Hematopoietic multipotent progenitor cell treated with erythropoietin and hydrocortisone succinate and interleukin-3 and kit ligand, for 17 days (in vitro differentiated cells): Measurements from ENCODE around the gene TSKU.
A peak's percentile ranks its signal among the peaks of the same experiment; 100 is the strongest.
"Not testable (repeated sequence)": the region's sequence is repeated elsewhere in the genome, so short reads cannot be mapped to it uniquely, and the experiment has no call there.

Source experiments
- DNase-seq: peaks from one replicate; pipeline ENCODE4 v3.0.0-alpha.2; 2015; ENCODE audit warnings: low spot score

The TSKU gene

DNA sequence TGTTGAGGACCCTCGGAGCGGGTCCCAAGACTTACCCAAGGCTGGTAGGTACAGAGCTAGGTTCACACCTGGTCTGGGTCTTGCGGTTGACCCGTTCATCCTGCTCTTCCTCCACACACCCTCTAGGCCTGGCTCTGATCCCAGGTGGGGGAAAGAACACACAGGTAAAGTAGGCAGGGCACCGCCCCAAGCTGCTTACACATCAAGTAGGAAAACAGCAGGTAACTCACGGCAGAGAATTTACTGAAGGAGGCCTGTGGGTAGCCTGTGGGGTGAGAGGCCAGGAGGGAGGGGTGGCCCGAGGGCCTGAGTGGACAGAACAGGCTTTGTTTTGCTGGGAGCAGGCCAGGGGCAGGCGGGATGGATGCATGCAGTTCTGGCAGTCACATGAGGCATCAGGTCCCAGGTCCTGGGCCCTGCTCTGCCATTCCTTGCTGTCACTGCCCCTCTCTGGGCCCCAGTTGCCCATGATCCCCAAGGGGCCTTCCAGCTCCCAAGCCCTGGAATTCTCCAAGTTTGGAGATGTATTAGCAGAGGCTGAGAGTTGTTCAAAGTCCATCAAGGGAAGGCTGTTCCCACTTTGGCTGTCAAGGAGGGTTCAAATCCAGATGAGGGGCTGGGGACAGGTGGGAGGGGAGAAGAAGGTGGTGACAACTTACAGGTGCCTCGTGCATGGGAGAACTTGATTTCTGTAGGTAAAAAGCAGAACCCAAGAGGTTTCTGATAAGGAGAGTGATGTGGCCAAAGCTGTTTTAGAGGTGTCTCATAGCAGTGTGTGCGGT lies 5.7 kb downstream of the TSKU start:
- no peak for DNase-seq

DNA sequence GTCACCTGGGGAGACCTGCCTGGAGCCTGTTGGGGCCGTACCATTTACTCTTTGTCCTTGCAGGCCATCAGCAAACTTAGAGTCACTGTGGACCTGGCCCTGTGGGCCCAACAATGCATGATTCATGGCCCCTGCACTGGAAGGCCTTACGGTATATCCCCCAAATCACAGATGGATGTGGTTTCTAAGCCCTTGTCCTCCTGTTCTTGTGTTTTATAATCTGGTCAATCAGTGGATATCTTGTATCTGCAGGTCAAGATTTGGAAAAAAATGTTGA lies 6.2 kb downstream of the TSKU start:
- DNase-seq, result no peak

DNA sequence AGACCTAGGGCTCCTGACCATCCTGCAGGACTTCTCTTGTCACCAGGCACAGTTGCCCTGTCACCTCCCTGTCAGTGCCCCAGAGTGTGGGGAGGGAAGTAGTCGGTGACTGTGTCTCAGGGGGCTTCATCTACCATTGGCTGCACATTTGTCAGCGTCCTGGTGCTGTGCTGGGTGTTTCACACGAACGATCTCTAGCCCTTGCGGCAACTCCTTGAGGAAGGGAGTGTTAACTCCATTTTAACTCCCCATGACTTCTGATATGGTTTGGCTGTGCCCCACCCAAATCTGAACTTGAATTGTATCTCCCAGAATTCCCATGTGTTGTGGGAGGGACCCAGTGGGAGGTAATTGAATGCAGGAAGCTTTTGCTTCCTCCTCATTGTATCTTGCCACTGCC lies 7.1 kb downstream of the TSKU start:
- DNase-seq, result no peak

DNA sequence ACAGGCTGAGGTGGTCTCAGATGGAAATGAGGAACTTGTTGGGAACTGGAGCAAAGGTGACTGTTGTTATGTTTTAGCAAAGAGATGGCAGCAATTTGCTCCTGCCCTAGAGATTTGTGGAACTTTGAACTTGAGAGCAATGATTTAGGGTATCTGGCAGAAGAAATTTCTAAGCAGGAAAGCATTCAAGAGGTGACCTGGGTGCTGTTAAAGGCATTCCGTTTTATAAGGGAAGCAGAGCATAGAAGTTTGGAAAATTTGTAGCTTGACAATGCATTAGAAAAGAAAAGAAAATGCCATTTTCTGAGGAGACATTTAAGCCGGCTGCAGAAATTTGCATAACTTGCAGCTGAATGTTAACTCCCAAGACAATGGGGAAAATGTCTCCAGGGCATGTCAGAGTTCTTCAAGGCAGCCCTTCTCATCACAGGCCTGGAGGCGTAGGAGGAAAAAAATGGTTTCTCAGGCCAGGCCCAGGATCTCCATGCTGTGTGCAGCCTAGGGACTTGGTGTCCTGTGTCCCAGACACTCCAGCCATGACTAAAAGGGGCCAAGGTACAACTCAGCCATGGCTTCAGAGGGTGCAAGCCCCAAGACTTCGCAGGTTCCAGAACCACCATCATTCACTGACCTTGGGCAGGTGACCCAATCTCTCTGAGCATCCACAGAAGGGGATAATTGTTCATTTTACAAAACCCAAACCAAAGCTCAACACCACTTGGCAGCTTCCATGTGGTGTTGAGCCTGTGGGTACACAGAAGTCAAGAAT lies 8.0 kb downstream of the TSKU start:
- DNase-seq, result not testable (repeated sequence)

DNA sequence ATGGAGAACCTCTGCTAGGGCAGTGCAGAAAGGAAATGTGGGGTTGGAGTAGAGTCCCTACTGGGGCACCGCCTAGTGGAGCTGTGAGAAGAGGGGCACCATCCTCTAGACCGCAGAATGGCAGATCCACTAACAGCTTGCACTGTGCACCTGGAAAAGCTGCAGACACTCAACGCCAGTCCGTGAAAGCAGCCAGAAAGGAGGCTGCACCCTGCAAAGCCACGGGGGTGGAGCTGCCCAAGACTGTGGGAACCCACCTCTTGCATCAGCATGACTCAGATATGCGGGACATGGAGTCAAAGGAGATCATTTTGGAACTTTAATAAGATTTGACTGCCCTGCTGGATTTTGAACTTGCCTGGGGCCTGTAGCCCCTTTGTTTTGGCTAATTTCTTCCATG lies 8.7 kb downstream of the TSKU start:
- DNase-seq, result peak; percentile 71

DNA sequence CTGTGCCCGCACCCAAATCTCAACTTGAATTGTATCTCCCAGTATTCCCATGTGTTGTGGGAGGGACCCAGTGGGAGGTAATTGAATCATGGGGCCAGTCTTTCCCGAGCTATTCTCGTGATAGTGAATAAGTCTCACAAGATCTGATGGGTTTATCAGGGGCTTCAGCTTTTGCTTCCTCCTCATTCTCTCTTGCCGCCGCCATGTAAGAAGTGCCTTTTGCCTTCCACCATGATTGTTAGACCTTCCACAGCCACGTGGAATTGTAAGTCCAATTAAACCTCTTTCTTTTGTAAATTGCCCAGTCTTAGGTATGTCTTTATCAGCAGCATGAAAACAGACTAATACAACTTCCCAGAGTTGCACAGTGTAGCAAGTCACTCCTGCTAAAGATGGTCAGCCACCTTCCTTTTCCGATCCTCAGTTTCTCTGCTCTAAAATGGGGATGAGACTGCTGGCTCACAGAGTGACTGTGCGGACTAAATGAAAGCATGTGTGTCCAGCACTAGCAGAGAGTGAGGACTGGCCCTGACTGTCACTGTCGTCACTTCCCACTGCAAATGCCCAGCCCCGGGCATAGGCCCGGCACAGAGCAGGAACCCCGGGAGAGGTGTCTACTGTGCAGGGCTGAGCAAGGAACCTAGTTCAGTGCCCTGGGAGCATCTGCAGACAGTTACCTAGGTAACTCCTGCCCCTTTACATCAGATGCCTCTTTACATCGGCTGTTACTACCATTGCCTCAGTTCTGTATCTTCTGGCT lies 9.5 kb downstream of the TSKU start:
- no peak for DNase-seq

DNA sequence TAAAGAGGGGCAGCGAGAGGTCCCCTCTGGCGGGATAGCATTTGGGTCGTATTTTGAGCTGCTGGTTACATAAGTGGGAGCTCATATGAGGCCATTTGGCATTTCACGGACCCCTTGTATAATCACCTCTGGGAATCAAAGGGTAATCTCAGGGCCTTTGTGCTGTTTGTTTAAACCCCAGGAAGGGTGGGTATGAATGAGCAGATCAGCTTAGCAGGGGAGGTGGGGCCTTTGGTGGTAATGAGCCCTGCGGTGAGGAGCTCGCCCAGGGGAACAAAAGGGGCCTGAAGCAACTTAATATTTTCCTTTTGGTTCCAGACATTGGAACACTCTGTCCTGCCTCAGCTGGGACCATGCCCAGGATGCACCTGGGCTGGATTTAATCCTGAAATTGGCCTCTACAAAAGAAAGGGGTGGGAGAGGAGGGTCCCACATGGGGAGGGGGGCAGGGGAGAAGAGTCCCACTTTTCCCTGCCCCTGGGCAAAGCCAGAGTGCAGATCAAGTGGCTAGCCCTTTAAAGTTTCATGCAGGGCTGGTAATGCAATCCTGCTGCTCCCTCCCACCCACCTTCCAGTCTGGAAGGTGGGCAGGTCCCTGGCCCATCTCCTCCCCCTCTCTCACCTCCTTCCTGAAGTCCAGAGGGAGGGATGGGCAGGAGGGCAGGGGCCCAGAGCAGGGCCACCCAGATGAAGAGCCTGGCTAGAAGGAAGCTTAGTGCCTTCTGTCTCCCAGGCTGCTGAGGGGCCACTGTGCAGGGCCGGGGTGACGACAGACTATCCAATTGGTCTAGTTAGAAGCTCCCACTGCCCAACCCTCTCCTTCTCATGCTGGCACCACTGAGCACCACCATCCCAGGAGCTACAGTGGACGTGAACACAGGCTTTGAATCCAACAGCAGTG lies 10.5 kb downstream of the TSKU start:
- no peak for DNase-seq

DNA sequence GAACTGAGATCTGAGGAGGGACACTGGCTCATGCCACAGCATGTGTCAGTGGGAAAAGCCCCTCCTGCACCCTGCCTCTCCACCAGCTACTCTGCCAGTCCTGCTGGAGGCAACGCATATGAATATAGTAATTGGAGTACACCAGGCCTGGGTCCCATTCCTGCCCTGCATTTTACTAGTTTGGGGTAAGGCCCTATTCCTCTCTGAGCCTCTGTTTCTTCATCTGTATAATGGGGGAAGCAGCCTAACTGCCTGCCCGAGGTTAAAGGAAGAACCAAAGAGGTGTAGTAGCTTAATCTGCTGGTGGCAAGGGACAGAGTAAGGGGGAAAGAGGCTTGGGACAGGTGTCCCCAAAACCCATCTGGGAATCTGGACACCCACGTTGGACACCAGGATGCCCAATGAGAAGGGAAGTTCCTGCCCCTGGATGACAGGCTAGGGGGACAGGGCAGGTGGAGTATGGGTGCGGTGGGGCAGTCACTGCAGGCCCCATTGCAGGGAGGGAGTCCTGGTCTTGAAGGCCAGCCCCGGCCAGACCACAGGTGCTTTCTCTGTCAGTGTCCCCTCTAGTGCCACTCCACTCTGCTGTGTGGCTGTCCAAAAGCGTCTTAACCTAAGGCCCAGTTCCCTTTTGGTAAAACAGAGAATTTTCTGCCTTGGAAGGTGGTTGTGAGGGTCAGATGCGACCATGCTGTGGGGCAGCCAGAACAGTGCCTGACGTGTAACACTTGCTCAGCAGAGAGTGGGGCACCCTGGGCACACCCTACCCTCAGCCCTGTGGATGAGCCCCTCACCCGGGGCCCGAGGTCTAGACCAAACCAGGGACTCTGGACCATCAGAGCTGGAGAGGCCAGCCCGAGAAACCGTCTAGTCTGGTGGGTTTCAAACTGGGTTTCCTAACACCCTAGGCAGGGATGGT lies 11.5 kb downstream of the TSKU start:
- no peak for DNase-seq

DNA sequence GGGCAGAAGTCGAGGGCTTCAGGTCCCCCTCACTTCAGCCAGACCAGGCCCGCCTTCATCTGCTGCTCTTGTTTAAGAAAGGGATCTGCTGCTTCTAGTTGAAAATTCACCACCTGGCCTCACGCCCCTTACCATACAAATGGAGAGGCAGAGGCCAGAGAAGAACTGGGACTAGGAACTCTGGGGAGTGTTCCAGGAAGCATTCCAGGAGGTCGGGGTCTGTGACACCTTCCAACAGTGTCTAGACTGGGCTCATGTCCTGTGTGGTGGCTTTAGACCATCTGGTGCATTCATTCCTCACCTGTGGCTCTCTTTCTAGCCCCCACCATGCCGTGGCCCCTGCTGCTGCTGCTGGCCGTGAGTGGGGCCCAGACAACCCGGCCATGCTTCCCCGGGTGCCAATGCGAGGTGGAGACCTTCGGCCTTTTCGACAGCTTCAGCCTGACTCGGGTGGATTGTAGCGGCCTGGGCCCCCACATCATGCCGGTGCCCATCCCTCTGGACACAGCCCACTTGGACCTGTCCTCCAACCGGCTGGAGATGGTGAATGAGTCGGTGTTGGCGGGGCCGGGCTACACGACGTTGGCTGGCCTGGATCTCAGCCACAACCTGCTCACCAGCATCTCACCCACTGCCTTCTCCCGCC lies 12.3 kb downstream of the TSKU start:
- DNase-seq, result no peak

DNA sequence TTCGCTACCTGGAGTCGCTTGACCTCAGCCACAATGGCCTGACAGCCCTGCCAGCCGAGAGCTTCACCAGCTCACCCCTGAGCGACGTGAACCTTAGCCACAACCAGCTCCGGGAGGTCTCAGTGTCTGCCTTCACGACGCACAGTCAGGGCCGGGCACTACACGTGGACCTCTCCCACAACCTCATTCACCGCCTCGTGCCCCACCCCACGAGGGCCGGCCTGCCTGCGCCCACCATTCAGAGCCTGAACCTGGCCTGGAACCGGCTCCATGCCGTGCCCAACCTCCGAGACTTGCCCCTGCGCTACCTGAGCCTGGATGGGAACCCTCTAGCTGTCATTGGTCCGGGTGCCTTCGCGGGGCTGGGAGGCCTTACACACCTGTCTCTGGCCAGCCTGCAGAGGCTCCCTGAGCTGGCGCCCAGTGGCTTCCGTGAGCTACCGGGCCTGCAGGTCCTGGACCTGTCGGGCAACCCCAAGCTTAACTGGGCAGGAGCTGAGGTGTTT lies 12.8 kb downstream of the TSKU start:
- DNase-seq, result no peak

DNA sequence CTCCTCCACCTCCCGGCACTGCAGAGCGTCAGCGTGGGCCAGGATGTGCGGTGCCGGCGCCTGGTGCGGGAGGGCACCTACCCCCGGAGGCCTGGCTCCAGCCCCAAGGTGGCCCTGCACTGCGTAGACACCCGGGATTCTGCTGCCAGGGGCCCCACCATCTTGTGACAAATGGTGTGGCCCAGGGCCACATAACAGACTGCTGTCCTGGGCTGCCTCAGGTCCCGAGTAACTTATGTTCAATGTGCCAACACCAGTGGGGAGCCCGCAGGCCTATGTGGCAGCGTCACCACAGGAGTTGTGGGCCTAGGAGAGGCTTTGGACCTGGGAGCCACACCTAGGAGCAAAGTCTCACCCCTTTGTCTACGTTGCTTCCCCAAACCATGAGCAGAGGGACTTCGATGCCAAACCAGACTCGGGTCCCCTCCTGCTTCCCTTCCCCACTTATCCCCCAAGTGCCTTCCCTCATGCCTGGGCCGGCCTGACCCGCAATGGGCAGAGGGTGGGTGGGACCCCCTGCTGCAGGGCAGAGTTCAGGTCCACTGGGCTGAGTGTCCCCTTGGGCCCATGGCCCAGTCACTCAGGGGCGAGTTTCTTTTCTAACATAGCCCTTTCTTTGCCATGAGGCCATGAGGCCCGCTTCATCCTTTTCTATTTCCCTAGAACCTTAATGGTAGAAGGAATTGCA lies 13.5 kb downstream of the TSKU start:
- no peak for DNase-seq

DNA sequence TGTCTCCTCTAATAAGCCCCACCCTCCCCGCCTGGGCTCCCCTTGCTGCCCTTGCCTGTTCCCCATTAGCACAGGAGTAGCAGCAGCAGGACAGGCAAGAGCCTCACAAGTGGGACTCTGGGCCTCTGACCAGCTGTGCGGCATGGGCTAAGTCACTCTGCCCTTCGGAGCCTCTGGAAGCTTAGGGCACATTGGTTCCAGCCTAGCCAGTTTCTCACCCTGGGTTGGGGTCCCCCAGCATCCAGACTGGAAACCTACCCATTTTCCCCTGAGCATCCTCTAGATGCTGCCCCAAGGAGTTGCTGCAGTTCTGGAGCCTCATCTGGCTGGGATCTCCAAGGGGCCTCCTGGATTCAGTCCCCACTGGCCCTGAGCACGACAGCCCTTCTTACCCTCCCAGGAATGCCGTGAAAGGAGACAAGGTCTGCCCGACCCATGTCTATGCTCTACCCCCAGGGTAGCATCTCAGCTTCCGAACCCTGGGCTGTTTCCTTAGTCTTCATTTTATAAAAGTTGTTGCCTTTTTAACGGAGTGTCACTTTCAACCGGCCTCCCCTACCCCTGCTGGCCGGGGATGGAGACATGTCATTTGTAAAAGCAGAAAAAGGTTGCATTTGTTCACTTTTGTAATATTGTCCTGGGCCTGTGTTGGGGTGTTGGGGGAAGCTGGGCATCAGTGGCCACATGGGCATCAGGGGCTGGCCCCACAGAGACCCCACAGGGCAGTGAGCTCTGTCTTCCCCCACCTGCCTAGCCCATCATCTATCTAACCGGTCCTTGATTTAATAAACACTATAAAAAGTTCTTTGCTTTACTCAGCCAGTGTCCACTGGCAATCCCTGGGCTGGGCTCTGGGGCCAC lies 14.4 kb downstream of the TSKU start:
- DNase-seq, result no peak

DNA sequence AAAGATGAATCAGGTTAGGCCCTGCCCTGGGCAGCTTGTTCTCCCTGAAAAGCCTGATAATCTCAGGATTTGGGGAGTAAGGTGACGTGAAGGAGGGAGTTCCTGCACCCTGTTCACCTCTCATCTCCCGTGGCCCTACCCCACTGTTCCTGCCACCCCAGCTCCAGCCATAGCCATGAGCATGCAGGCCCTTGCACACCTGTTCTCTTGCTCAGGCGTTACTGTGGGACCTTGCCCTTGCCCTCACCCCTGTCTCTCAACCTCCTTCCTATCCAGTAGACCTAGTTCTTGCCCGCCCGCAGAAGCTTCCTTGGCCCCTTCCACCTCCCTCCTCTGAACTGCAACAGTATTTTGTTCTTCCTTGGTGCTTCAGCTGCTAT lies 15.0 kb downstream of the TSKU start:
- no peak for DNase-seq

DNA sequence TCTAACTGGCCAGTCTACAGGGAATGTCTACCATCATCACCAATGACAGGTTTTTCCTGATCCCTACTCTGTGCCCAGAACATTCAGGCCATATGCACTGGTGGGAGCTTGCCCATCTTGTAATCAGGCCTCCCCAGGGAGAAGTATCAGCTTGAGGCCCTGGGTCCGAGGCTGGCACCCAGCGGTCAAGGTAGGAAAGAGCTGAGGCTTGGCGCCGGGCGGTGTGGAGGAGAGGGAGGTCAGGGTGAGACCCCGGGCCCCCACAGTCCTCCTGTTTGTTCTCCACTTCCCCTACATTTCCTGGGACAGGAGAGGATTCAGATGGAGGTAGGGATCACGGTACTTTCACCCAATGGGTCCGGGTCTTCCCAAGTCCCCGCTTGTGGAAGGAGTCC lies 15.5 kb downstream of the TSKU start:
- no peak for DNase-seq

DNA sequence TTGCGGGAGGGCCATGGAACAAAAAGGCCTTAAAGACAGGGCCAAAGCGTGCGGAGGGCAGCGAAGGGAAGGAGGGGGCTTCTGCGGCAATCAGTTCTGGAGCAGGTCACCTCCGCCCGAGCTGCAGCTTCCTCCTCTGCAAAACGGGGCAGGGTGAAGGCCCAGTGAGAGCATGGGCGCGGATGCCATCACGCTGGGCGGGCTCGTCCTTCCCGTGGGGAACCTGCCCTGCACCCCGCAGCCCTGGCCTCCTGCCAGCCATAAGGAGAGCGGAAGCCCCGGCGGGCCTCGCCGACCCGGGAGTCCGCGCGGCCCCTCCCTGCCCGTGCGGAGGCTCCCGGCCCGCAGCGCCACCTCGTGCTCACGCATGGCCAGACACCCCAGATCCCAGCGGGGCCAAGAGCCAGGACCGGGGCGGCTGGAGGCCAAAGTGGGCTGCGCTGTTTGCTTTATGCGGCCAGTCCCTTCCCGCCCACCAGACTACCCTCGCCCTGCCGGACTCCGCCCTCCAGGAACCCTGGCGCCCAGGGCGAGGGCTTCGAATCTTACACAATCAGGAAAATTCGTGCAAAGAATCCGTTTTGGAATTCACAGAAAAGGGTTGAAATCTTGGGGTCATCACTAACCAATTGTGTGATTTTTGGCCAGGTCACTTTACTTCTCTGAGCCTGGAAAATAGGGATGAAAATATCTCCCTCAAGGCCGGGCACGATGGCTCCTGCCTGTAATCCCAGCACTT lies 16.1 kb downstream of the TSKU start:
- DNase-seq, result peak; percentile 84

DNA sequence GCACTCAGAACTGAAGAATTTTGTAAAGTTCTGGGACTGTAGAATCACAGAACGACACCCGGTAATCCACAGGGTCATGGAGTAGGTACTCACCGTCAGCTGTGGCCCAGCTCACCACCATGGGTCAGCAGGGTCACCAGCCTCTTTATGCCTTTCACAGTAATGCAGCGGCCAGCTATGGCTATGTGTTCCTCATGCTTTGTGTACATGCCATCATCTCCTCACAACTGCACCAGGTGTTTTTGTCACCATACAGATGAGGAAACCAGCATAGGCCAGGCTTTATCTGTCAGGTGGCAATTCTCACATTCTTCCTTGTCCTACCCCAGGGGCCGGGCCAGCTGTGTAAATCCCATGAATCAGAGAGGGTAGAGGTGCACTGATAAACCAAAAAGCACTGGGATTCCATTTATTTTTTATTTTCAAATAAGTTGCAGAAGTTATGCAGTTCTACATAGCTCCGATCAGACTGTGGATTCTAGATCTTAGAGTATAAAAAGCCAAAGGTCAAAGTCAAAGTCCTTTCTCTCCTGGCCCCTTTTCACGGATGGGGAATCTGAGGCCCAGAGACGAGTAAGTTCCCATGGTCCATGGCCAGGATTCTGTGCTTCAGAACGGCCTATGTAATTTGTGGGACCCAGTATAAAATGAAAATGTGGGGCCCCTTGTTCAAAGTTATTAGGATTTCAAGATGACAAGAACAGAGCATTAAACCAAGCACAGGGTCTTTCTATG lies 17.5 kb downstream of the TSKU start:
- no peak for DNase-seq

DNA sequence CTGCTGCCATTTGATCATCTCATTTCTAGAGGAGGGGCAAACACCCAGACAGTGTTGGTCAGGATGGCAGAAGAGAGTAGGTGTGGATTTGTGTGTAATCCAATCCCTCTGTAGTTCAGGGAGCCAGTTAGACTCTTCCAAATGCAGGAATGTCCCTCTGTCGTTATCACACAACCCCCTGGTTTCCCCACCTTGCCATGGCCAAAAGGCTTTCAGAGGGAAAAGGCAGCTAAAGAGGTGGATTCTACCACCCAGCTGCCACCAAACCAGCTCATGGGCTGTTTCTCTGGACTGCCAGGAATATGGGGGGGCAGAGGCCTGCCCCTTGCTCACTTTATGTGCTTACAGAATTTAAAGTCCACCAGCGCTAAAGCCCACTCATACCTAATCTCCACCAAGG lies 18.1 kb downstream of the TSKU start:
- DNase-seq, result no peak
